ENCODE measurements around the gene HHIPL2. TPM values are rescaled to one million over a fixed set of nuclear protein-coding genes. Genes with fewer than 3 reads are reported as not detected.

HHIPL2 gene
- total and polyA plus RNA-seq, 8 donors: 0.06 to 1.3 (median 0.46) TPM; not detected in 3

- intact Hi-C loops (cut with DNase I): no loop called here
- H3K27me3 ChIP-seq: no peaks in the 10 kb centered on the region
- ATAC-seq (no peak), DNase-seq (no peak), FAIRE-seq (no peak)
- H3K4me1 ChIP-seq: no peaks in the 10 kb centered on the region
- H3K9me3 ChIP-seq: no peaks in the 10 kb centered on the region
- peaks cover 0 to 5% (median 0%) of the 10 kb centered on the region in 3 donors for H3K36me3 ChIP-seq
- 78 to 79% methylated on average over 6 of the region's 6 CpGs for WGBS, 2 donors
- no peak for TF ChIP-seq CTCF (IDR thresholded peaks at IDR 0.05)
- no peak overlapping the region for H3K4me3 ChIP-seq
- no peak overlapping the region for H3K27ac ChIP-seq
Measured at GRCh38 chr1:222557148-222557547, 9.2 kb upstream of the HHIPL2 start.

GRCh38 chr1:222555992-222556615, 8.2 kb upstream of the HHIPL2 start:
- Histone ChIP-seq H3K9me3 (no peaks in the 10 kb centered on the region), H3K4me1 (no peaks in the 10 kb centered on the region), H3K27ac (no peak overlapping the region), H3K4me3 (no peak overlapping the region), H3K27me3 (no peaks in the 10 kb centered on the region), H3K36me3 (peaks cover 0 to 5% (median 0%) of the 10 kb centered on the region in 3 donors)
- intact Hi-C loops (cut with DNase I): no loop called here
- ATAC-seq (peak; percentile 73 to 95 (median 84)), FAIRE-seq (no peak), DNase-seq (peak in 2 of 6 donors; percentile 21 to 53)
- TF ChIP-seq CTCF (IDR thresholded peaks at IDR 0.05): no peak
- 80 to 84% methylated on average over 2 of the region's 2 CpGs for WGBS, 2 donors

- Histone ChIP-seq H3K4me1 (no peaks in the 10 kb centered on the region), H3K9me3 (no peaks in the 10 kb centered on the region), H3K27me3 (no peaks in the 10 kb centered on the region), H3K27ac (no peak overlapping the region), H3K36me3 (no peaks in the 10 kb centered on the region), H3K4me3 (no peak overlapping the region)
- ATAC-seq (no peak), DNase-seq (no peak), FAIRE-seq (no peak)
- WGBS, 2 donors: 89 to 96% methylated on average over 5 of the region's 5 CpGs
- intact Hi-C loops (cut with DNase I): no loop called here
- no peak for TF ChIP-seq CTCF (IDR thresholded peaks at IDR 0.05)
Measured at GRCh38 chr1:222554177-222554576, 6.3 kb upstream of the HHIPL2 start.

- DNase-seq (no peak), ATAC-seq (no peak), FAIRE-seq (no peak)
- Histone ChIP-seq H3K27me3 (no peaks in the 10 kb centered on the region), H3K4me1 (no peaks in the 10 kb centered on the region), H3K4me3 (no peak overlapping the region), H3K27ac (no peak overlapping the region), H3K36me3 (no peaks in the 10 kb centered on the region), H3K9me3 (no peaks in the 10 kb centered on the region)
- intact Hi-C loops (cut with DNase I): no loop called here
- 73 to 79% methylated on average over 5 of the region's 5 CpGs for WGBS, 2 donors
- no peak for TF ChIP-seq CTCF (IDR thresholded peaks at IDR 0.05)
Measured at GRCh38 chr1:222552882-222553281, 5.0 kb upstream of the HHIPL2 start.

GRCh38 chr1:222547260-222547614, 667 bp downstream of the HHIPL2 start:
- 61 to 64% methylated on average over 8 of the region's 8 CpGs for WGBS, 2 donors
- no peaks in the 10 kb centered on the region for H3K4me1 ChIP-seq
- intact Hi-C loops (cut with DNase I): no loop called here
- ATAC-seq (no peak), FAIRE-seq (no peak), DNase-seq (no peak)
- no peaks in the 10 kb centered on the region for H3K9me3 ChIP-seq
- TF ChIP-seq CTCF (IDR thresholded peaks at IDR 0.05): no peak
- no peaks in the 10 kb centered on the region for H3K27me3 ChIP-seq
- H3K27ac ChIP-seq: no peak overlapping the region
- no peaks in the 10 kb centered on the region for H3K36me3 ChIP-seq
- H3K4me3 ChIP-seq: no peak overlapping the region
